Jurkat, Clone E6-1 (cell line): Measurements from ENCODE around the gene PGS1.
"Not testable (repeated sequence)": the region's sequence is repeated elsewhere in the genome, so short reads cannot be mapped to it uniquely, and the experiment has no call there.

Source experiments
- DNase-seq: peaks from one replicate; pipeline ENCODE4 v3.0.0-alpha.2; 2011; ENCODE audit warnings: low read depth, low spot score
- H3K4me3 ChIP-seq: 2 replicates; pipeline ENCODE4 v1.5.1; 2011; ENCODE audit warnings: mild to moderate bottlenecking, low read length, control low read depth, moderate library complexity

Gene PGS1

DNA sequence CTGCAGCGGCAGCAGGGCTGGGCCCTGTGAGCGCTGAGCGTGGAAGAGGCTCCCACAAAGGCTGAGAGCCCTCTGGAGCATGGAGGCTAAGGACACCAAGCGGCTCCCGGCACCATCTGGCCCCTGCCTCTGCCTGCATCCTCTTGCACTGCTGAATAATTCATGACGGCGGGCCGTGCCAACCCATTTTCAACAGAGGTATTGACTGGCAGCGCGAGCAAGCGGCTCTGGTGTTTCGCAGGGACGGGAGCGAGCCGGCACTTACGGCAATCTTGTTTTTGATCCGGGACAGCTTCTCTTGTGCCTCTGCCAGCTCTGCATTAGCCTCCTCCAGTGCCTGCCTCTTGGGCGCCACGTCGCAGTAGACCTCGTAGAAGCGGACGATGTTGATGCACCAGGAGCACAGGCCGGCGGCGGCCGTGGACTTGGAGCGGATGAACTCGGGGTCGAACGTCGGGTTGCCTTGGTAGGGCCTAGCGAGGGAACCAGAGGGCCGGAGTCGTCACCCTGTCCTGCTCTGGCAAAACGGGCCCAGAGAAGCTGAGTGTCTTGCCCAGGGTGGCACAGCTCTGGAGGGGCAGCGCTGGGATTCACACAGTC, 80.4 kb downstream of the PGS1 start:
- DNase-seq: no peak
- H3K4me3 ChIP-seq: no peak overlapping the region

DNA sequence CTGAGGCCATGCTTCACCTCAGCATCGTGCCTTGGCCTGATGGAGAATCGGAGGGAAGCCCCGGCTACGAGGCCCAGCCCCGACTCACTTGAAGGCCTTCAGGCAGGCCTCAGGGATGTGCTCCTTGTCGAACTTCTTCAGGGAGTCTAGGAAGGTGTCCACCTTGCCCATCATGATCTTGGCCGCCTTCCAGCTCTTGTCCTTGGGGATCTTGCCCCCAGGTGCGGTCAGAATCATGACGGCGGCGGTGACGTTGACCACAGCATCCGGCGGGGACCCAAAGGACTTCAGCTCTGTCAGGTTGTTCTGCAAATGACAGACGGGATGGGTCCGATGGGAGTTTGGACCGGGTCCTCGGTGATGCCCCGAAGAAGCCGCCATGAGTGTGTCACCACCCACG, 81.2 kb downstream of the PGS1 start:
- DNase-seq: no peak

DNA sequence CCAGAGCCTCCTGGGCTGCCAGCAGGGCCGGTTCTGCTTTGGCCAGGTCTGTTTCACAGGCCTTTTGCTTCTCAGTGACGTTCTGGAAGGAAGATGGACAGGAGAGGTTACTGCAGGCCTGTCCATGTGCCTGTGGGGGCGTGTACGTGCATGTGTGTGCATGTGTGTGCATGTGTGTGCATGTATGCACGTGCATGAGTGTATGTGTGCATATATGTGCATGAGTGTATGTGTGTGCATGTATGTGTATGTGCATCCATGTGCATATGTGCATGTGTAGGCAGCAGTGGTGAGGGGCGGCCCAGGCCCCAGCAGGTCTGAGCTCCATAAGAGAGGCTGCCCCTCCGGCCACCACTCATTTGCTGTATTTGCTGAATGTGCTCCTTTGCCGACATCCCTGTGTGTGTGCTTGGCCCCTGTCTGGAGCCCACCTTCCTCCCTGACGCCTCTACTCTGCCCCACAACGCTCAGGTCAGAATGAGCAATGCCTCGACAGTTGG, 81.8 kb downstream of the PGS1 start:
- no peak for DNase-seq

More for the DNA sequence above, 81.2 kb downstream of the PGS1 start:
- no peak overlapping the region for H3K4me3 ChIP-seq

DNA sequence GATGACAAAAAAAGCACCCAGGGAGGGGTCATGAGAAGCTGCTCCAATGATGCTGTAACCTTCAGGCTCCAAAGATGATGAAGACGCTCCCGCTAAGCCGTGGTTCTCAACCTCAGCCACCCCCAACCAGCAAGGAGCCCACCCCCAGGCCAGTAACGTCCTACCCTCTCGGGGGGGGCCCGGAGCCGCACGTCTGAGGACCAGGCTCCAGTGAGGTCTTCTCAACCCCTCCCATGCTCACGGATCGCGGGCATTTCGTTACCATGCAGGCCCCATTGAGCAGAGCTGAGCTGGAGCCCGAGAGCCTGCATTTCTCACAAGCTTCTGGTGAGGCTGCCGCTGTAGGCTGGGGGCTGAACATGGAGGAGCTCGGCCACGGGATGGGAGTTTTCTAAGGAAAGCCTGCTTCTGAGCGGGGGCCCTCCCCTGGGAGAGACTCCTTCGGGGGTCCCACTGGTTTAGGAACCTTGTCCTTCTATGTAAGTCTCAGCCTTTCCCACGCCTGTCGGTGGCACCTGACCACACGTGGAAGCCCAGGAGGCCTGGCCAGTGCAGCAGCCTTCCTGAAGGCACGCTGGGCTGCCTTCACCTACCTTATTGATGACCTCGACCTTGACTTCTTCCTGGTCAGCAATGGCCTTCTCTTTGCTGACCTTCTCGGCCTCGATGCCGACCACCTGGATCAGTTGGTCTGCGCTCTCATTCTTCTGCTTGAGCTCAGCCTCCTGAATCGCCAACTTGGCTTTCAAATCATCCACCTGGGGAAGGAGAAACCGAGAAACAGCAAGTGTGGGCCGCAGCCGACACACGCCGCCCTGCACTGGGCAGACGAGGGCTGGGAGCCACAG, 82.7 kb downstream of the PGS1 start:
- no peak for DNase-seq
- H3K4me3 ChIP-seq: no peak overlapping the region

More for the DNA sequence above, 81.8 kb downstream of the PGS1 start:
- H3K4me3 ChIP-seq: no peak overlapping the region

GRCh38 chr17:78461799-78462053, 83.3 kb downstream of the PGS1 start:
- no peak for DNase-seq
- H3K4me3 ChIP-seq: no peak overlapping the region

DNA sequence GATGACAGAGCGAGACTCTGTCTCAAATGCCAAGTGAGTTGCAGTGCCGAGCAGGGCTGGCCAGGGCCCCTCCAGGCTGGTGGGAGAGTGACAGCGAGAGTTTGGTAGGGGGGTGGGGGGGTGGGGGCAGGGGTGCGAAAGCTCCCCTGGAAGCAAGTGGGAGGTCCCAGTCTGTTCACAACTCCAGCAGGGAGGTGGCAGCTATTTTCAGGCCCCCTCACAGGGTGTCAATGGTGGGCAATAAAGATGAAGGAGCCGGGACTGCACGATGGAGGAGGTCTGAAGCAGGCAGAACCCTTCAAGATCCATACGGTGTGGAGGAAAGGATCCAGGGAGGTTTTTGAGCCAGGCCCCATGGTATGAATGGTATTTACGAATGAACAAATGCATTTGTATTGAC, 83.7 kb downstream of the PGS1 start:
- no peak overlapping the region for H3K4me3 ChIP-seq
- DNase-seq: no peak

DNA sequence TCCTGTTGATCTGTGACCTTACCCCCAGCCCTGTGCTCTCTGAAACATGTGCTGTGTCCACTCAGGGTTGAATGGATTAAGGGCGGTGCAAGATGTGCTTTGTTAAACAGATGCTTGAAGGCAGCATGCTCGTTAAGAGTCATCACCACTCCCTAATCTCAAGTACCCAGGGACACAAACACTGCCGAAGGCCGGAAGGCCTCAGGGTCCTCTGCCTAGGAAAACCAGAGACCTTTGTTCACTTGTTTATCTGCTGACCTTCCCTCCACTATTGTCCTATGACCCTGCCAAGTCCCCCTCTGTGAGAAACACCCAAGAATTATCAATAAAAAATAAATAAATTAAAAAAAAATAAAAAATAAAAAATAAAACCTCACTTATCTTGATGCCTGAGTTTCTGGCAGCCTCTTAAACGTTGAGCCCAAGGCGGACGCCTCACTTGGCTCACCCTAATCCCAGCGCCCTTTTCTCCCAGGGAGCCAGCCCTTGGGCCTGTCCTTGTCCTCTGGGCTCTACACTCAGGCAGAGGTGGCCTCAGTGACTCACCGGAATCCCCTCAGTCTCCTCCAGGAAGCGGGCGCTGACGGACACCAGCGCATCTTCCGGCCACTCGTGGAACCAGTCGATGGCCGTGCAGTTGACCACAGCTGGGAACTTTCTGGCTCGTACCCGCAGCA, 87.8 kb downstream of the PGS1 start:
- not testable (repeated sequence) for H3K4me3 ChIP-seq, DNase-seq

- no peak for DNase-seq
- H3K4me3 ChIP-seq: no peak overlapping the region
These were observed 88.6 kb downstream of the PGS1 start for GRCh38 chr17:78466786-78467715.

- no peak for DNase-seq
- H3K4me3 ChIP-seq: no peak overlapping the region
These were observed 89.9 kb downstream of the PGS1 start for GRCh38 chr17:78468366-78468765.

DNA sequence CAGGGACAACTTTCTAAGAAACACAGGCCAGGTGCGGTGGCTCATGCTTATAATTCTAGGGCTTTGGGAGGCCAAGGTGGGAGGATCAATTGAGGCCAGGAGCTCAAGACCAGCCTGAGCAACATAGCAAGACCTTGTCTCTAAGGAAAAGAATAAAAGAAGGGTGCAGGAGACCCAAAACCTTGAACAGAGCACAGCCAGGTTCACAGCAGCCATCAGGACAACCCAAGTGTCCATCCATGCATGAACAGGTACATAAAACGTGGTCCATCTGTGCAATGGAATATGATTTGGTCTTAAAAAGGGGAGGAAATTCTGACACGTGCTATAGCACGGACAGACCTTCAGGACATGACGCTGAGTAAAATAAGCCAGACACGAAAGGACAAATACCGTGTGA, 91.0 kb downstream of the PGS1 start:
- H3K4me3 ChIP-seq: no peak overlapping the region

GRCh38 chr17:78471635-78472034, 93.2 kb downstream of the PGS1 start:
- DNase-seq: no peak
- H3K4me3 ChIP-seq: no peak overlapping the region

More for the DNA sequence above, 91.0 kb downstream of the PGS1 start:
- no peak for DNase-seq

DNA sequence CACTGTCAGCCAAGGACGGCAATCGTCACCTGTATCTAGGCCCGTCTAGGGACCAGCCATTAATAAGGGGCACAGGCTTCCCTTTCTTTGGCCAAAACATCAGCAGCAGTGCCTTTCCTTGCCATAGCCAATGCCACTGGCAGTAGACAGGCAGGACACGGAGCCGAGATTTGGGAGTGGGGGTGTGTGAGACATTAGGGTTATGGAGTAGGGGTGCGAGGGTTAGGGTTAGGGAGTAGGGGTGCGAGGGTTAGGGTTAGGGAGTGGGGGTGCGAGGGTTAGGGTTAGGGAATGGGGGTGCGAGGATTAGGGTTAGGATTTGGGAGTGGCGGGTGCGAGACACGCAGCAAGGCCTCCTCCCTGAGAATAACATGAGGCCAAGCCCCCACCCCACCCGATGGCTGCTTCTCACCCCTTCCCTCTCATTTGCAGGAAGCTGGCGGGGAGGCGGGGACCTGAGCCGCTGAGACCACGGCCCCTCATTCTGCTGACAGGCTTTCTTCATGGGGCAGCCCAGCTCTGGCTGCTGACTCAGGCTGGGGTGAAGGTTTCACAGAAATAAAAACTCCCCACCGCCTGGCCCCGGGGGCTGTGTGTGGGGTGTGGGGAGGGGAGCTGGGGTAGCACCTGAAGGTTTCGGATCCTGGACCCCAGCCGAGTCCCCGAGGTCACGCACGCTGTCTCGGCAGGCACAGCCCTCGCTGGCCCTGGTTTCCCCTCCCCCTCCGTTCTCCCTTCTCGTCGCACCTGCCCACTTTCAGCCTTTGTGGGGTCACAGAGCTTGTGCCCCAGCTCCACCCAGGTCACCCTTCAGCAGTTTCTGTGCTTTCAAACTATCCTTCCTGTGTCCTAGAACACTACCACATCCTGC, 93.8 kb downstream of the PGS1 start:
- peak; percentile 11 for DNase-seq
- H3K4me3 ChIP-seq: no peak overlapping the region

GRCh38 chr17:78473951-78474613, 95.6 kb downstream of the PGS1 start:
- DNase-seq: no peak
- H3K4me3 ChIP-seq: no peak overlapping the region
